GM12873 (cell line): ENCODE results near the gene HYI.

ENCODE experiments used
- TF ChIP-seq, protein P1 (sequence below): IDR thresholded peaks from 2 replicates; pipeline ENCODE4 v1.5.1; 2012; ENCODE audit warnings: low read depth, mild to moderate bottlenecking, moderate library complexity, low read length, control low read depth; ENCODE audit not compliant: insufficient read depth; ENCODE audit errors: missing control alignments

Gene HYI, protein sequence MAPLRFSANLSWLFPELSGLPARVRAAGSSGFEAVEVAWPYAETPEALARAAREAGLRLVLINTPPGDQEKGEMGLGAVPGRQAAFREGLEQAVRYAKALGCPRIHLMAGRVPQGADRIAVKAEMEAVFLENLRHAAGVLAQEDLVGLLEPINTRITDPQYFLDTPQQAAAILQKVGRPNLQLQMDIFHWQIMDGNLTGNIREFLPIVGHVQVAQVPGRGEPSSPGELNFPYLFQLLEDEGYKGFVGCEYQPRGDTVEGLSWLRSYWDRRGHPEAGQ

GRCh38 chr1:43453442-43454269 is at the start of gene HYI:
Gene HYI (minus strand): TSS chr1:43453931. CDS start chr1:43453793, 138 bp downstream.
- TF ChIP-seq, protein P1, sequence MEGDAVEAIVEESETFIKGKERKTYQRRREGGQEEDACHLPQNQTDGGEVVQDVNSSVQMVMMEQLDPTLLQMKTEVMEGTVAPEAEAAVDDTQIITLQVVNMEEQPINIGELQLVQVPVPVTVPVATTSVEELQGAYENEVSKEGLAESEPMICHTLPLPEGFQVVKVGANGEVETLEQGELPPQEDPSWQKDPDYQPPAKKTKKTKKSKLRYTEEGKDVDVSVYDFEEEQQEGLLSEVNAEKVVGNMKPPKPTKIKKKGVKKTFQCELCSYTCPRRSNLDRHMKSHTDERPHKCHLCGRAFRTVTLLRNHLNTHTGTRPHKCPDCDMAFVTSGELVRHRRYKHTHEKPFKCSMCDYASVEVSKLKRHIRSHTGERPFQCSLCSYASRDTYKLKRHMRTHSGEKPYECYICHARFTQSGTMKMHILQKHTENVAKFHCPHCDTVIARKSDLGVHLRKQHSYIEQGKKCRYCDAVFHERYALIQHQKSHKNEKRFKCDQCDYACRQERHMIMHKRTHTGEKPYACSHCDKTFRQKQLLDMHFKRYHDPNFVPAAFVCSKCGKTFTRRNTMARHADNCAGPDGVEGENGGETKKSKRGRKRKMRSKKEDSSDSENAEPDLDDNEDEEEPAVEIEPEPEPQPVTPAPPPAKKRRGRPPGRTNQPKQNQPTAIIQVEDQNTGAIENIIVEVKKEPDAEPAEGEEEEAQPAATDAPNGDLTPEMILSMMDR: no peak

- TF ChIP-seq, protein P1: no peak
Measured at GRCh38 chr1:43499898-43500297, 46.2 kb upstream of the HYI start.

- TF ChIP-seq, protein P1: no peak
Measured at GRCh38 chr1:43495204-43495603, 41.5 kb upstream of the HYI start.

GRCh38 chr1:43493661-43494450 is 40.1 kb upstream of the HYI start:
- TF ChIP-seq, protein P1: no peak

DNA sequence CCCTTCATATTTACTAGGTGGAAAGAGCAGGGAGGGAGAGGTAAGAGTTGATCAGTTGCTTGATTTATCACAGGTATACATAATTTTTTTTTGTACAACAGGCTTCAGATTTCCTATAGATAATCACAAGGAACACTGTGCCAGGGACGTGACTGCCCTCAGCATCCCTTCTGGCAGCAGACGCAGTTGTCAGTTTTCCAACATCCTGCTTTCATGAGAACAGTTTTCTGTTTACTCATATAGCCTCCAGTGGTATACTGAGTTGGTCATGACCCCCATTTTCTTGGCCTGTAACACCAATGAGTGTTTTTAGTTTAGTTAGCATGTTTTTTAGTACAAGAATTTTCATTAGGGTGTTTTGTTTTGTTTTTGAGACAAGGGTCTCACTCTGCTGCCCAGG is 39.1 kb upstream of the HYI start:
- TF ChIP-seq, protein P1: no peak

- TF ChIP-seq, protein P1: no peak
Measured at GRCh38 chr1:43491061-43491460, 37.3 kb upstream of the HYI start.

DNA sequence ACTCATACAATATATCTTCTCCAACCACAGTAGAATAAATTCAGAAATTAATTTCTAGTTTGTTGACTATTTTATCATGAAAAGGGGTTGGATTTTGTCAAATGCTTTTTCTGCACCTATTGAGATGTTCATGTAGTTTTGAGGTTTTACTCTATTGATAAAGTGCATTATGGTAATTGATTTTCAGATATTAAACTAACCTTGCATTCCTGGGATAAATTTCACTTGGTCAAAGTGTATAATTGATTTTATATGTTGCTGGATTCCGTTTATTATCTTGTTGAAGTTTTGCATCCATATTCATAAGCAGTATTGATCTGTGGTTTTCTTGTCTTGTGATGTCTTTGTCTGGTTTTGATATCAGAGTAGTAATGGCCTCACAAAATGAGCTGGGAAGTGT is 34.4 kb upstream of the HYI start:
- TF ChIP-seq, protein P1: no peak
